ENCODE results near the gene ZSCAN12. TPM values are rescaled to one million over a fixed set of nuclear protein-coding genes. Genes with fewer than 3 reads are reported as not detected.

ZSCAN12 gene
- total and polyA plus RNA-seq, 2 of the 13 experiments (the other 11 are each of a cell fraction or from before 2014, with no cell fraction given): 2.8 to 8.9 TPM

DNA sequence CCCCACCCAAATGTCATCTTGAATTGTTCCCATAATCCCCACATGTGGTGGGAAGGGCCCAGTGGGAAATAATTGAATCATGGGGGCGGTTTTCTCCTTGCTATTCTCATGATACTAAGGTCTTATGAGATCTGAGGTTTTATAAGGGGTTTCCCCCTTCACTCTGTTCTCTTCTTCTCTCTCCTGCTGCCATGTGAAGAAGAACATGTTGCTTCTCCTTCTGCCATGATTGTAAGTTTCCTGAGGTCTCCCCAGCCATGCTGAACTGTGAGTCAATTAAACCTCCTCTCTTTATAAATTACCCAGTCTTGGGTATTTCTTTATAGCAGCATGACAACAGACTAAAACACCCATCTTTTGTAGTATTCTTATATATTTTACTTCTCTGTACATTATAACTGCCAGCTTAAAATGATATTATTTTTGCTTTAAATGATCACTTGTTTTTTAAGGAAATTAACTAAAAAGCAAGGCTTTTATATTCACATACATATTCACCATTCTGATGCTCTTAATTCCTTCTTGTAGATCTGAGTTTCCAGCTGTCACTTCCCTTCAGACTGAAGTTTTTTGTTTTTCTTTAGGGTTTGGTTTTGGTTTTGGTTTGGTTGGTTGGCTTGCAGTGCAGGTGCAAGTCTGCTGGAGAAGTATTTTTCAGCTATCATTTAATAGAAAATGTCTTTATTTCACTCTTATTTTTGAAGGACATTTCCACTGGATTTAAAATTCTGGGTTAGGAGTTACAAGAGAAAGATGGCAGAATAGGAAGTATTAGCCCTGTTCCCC is 59.0 kb downstream of the ZSCAN12 start:
- ATAC-seq (no peak), DNase-seq (ENCODE audit: low spot score) (no peak), FAIRE-seq (no peak)
- H3K36me3 ChIP-seq (replicated peaks in 1 of 2; ENCODE audit: control insufficient read depth in 1 of 2, insufficient read depth in 2 of 2, low read length in 2 of 2): no peaks in the 10 kb centered on the region
- no peaks in the 10 kb centered on the region for H4K20me1 ChIP-seq (ENCODE audit: insufficient read depth, low read length)
- intact Hi-C loops (cut with micrococcal nuclease; ENCODE audit: unreplicated experiment) (no loop called here), in situ Hi-C loops (cut with HindIII; ENCODE audit: extremely low pct_ligation_motif_present, low pct_unique_long_range_greater_than_20kb) (no loop called here)
- TF ChIP-seq KLF9 (CRISPR knock-in tag; IDR thresholded peaks at IDR 0.05; ENCODE audit: low read depth) (no peak), ZNF121 (CRISPR knock-in tag; IDR thresholded peaks at IDR 0.05) (no peak), ESRRA (CRISPR knock-in tag; IDR thresholded peaks at IDR 0.05; ENCODE audit: low read depth) (no peak), JDP2 (CRISPR knock-in tag; IDR thresholded peaks at IDR 0.05; ENCODE audit: borderline replicate concordance) (no peak), TBP (CRISPR knock-in tag; IDR thresholded peaks at IDR 0.05) (no peak), ZNF589 (CRISPR knock-in tag; conservative IDR thresholded peaks at IDR 0.05) (no peak), ZBTB2 (CRISPR knock-in tag; IDR thresholded peaks at IDR 0.05; ENCODE audit: low read depth) (no peak), CBFB (CRISPR knock-in tag; IDR thresholded peaks at IDR 0.05) (no peak), ZNF318 (CRISPR knock-in tag; IDR thresholded peaks at IDR 0.05) (no peak)
- TF ChIP-seq, protein P1, sequence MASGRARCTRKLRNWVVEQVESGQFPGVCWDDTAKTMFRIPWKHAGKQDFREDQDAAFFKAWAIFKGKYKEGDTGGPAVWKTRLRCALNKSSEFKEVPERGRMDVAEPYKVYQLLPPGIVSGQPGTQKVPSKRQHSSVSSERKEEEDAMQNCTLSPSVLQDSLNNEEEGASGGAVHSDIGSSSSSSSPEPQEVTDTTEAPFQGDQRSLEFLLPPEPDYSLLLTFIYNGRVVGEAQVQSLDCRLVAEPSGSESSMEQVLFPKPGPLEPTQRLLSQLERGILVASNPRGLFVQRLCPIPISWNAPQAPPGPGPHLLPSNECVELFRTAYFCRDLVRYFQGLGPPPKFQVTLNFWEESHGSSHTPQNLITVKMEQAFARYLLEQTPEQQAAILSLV (CRISPR knock-in tag; IDR thresholded peaks at IDR 0.05; ENCODE audit: borderline replicate concordance): no peak
- TF ChIP-seq, protein P2, sequence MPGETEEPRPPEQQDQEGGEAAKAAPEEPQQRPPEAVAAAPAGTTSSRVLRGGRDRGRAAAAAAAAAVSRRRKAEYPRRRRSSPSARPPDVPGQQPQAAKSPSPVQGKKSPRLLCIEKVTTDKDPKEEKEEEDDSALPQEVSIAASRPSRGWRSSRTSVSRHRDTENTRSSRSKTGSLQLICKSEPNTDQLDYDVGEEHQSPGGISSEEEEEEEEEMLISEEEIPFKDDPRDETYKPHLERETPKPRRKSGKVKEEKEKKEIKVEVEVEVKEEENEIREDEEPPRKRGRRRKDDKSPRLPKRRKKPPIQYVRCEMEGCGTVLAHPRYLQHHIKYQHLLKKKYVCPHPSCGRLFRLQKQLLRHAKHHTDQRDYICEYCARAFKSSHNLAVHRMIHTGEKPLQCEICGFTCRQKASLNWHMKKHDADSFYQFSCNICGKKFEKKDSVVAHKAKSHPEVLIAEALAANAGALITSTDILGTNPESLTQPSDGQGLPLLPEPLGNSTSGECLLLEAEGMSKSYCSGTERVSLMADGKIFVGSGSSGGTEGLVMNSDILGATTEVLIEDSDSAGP (CRISPR knock-in tag; IDR thresholded peaks at IDR 0.05; ENCODE audit: borderline replicate concordance): no peak
- ChIA-PET POLR2A (interaction anchor here (2.0 kb wide), 1 partner anchor 73 kb away, joined by 5 read pairs; the partner anchor contains the start of gene ZSCAN26), CTCF (ENCODE audit: low intra/inter-chr PET ratio, low total read pairs) (no interaction called here)
- H2AFZ ChIP-seq (ENCODE audit: low read length): no peak overlapping the region
- no peak overlapping the region for H3K4me2 ChIP-seq (ENCODE audit: low read depth, low read length)
- H3K27ac ChIP-seq (ENCODE audit: extremely low read length, insufficient read depth, low read length): no peak overlapping the region
- no peak overlapping the region for H3K4me3 ChIP-seq (replicated peaks in 1 of 3; ENCODE audit: insufficient read depth in 1 of 3, low read depth in 2 of 3, low read length in 3 of 3)
- peaks cover 27% of the 10 kb centered on the region for H3K4me1 ChIP-seq (ENCODE audit: insufficient read depth, low read length)
- no peak overlapping the region for H3K9ac ChIP-seq (ENCODE audit: insufficient read depth, low read depth, low read length)
- no TSS peak for BruUV-seq (replicated peaks)
- H3K79me2 ChIP-seq (ENCODE audit: insufficient read depth, low read length): peaks cover 9% of the 10 kb centered on the region
- no peaks in the 10 kb centered on the region; a peak in 1 of 5 replicates for H3K27me3 ChIP-seq (ENCODE audit: control insufficient read depth in 1 of 2, insufficient read depth in 2 of 2, low read length in 2 of 2)
- peaks cover 8% of the 10 kb centered on the region for H3K9me3 ChIP-seq (ENCODE audit: low read length)
- 24% methylated on average over 1 of the region's 1 CpG for WGBS (ENCODE audit: low lambda C conversion rate)

Measured in HepG2 (cell line).